Measurements from ENCODE around the gene ELAVL2.

GRCh38 chr9:23779220-23779619, 46.8 kb downstream of the ELAVL2 start:
- TF ChIP-seq, protein P1, sequence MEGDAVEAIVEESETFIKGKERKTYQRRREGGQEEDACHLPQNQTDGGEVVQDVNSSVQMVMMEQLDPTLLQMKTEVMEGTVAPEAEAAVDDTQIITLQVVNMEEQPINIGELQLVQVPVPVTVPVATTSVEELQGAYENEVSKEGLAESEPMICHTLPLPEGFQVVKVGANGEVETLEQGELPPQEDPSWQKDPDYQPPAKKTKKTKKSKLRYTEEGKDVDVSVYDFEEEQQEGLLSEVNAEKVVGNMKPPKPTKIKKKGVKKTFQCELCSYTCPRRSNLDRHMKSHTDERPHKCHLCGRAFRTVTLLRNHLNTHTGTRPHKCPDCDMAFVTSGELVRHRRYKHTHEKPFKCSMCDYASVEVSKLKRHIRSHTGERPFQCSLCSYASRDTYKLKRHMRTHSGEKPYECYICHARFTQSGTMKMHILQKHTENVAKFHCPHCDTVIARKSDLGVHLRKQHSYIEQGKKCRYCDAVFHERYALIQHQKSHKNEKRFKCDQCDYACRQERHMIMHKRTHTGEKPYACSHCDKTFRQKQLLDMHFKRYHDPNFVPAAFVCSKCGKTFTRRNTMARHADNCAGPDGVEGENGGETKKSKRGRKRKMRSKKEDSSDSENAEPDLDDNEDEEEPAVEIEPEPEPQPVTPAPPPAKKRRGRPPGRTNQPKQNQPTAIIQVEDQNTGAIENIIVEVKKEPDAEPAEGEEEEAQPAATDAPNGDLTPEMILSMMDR (conservative IDR thresholded peaks at IDR 0.05; ENCODE audit: low read depth, low read length): no peak
- TF ChIP-seq POLR2A (IDR thresholded peaks at IDR 0.05; ENCODE audit: low read depth, low read length) (no peak), RFX5 (IDR thresholded peaks at IDR 0.05; ENCODE audit: low read depth, low read length) (no peak), MAZ (IDR thresholded peaks at IDR 0.05; ENCODE audit: borderline replicate concordance, low read depth, low read length) (no peak), RCOR1 (IDR thresholded peaks at IDR 0.05; ENCODE audit: insufficient replicate concordance, low read length) (no peak), USF2 (IDR thresholded peaks at IDR 0.05; ENCODE audit: low read depth, low read length) (no peak), FOS (IDR thresholded peaks at IDR 0.05; ENCODE audit: low read depth, low read length) (no peak)
